WERI-Rb-1 (cell line): ENCODE data around the gene SLIRP.
"Not testable (repeated sequence)": the region's sequence is repeated elsewhere in the genome, so short reads cannot be mapped to it uniquely, and the experiment has no call there.

Experiments used
- DNase-seq: peaks from one replicate; pipeline ENCODE4 v3.0.0-alpha.2; 2020
- H3K27ac ChIP-seq: fragments of 250-450 bp; sonication (Bioruptor Pico); 2 replicates; pipeline ENCODE4 v1.5.1; 2020; ENCODE audit warnings: mild to moderate bottlenecking, moderate library complexity
- H3K27me3 ChIP-seq: fragments of 250-450 bp; sonication (Bioruptor Pico); 2 replicates; pipeline ENCODE4 v1.5.1; 2021; ENCODE audit warnings: mild to moderate bottlenecking, low read depth, moderate library complexity; ENCODE audit not compliant: insufficient read depth, severe bottlenecking
- H3K36me3 ChIP-seq: fragments of 250-450 bp; sonication (Bioruptor Pico); 2 replicates; pipeline ENCODE4 v1.5.1; 2020; ENCODE audit warnings: mild to moderate bottlenecking, moderate library complexity
- H3K4me3 ChIP-seq: 2 replicates; pipeline ENCODE4 v1.5.1; 2011; ENCODE audit warnings: low read depth, mild to moderate bottlenecking, control low read depth, low read length
- H3K9me3 ChIP-seq: fragments of 250-450 bp; sonication (Bioruptor Pico); 2 replicates; pipeline ENCODE4 v1.5.1; 2021; ENCODE audit warnings: mild to moderate bottlenecking, moderate library complexity; ENCODE audit not compliant: severe bottlenecking
- CTCF ChIP-seq: IDR thresholded peaks from 2 replicates; pipeline ENCODE4 v1.5.1; 2011; ENCODE audit warnings: low read depth, mild to moderate bottlenecking, control low read depth, inconsistent platforms, low read length

The SLIRP gene

DNA sequence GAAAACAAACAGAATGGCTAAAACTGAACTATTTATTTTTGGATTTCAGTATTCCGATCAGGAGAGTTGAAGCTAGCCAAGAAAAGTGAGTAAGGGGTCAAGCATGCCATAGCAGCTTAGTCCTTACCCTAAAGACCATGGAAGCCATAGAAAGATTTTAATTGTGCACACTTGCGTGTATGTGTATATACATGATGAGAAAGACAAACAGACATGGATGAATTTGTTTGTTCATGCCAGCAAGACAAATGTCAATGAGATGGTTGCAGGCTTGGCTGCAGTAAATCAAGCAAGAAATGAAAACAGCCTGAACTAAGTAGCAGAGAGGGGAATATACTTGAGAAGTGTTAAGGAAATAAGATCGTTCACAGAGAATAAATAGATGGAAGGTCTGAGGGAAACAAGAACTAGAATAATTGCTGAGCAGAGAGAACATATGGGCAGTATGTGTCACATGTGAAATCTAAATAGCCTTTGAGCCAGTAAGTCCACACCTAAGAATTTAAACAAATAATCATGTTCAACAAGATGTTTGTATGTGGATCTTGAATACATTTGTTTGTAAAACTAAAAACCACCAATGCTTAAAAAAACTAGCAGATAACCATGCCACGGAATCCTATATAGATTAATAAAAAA is 38.3 kb downstream of the SLIRP start:
- H3K36me3 ChIP-seq, result peaks cover 75% of the 10 kb centered on the region
- no peak for TF ChIP-seq CTCF
- no peak for DNase-seq
- no peaks in the 10 kb centered on the region for H3K27me3 ChIP-seq
- H3K4me3 ChIP-seq, result no peak overlapping the region
- no peaks in the 10 kb centered on the region for H3K9me3 ChIP-seq
- H3K27ac ChIP-seq, result no peak overlapping the region

DNA sequence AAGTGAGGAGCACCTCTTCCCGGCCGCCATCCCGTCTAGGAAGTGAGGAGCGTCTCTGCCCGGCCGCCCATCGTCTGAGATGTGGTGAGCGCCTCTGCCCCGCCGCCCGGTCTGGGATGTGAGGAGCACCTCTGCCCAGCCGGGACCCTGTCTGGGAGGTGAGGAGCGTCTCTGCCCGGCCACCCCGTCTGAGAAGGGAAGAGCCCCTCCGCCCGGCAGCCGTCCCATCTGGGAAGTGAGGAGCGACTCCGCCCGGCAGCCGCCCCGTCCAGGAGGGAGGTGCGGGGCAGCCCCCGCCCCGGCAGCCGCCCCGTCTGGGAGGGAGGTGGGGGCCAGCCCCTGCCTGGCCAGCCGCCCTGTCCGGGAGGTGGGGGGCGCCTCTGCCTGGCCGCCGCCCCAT is 39.5 kb downstream of the SLIRP start:
- not testable (repeated sequence) for H3K27ac ChIP-seq, H3K4me3 ChIP-seq, H3K27me3 ChIP-seq, H3K9me3 ChIP-seq, DNase-seq
- peaks cover 76% of the 10 kb centered on the region for H3K36me3 ChIP-seq

DNA sequence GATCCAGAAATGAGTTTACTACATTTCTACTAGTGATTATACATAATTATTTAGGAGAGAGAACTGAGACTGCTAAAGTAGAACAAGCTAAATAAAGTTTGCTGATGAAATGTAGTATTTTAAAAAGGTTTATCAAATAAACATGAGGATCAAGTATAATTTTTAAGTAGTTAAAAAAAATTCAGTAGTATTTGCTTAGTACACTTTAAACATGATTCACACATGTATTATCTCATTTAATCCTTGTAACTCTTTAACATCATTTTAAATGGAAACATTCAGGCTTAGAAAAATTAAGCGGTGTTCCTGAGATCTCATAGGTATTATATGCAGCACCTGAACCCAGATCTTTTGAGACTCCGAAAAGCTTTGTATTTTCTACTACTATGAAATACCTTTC is 44.4 kb downstream of the SLIRP start:
- H3K27me3 ChIP-seq, result no peaks in the 10 kb centered on the region
- TF ChIP-seq CTCF, result no peak

GRCh38 chr14:77752799-77753516 is 45.1 kb downstream of the SLIRP start:
- Histone ChIP-seq H3K9me3 (no peaks in the 10 kb centered on the region), H3K27ac (no peak overlapping the region), H3K27me3 (no peaks in the 10 kb centered on the region), H3K36me3 (peaks cover 80% of the 10 kb centered on the region), H3K4me3 (no peak overlapping the region)
- no peak for TF ChIP-seq CTCF
- no peak for DNase-seq

More for the DNA sequence above, 44.4 kb downstream of the SLIRP start:
- H3K4me3 ChIP-seq, result no peak overlapping the region
- H3K9me3 ChIP-seq, result no peaks in the 10 kb centered on the region
- peaks cover 83% of the 10 kb centered on the region for H3K36me3 ChIP-seq
- no peak overlapping the region for H3K27ac ChIP-seq
- DNase-seq, result no peak

DNA sequence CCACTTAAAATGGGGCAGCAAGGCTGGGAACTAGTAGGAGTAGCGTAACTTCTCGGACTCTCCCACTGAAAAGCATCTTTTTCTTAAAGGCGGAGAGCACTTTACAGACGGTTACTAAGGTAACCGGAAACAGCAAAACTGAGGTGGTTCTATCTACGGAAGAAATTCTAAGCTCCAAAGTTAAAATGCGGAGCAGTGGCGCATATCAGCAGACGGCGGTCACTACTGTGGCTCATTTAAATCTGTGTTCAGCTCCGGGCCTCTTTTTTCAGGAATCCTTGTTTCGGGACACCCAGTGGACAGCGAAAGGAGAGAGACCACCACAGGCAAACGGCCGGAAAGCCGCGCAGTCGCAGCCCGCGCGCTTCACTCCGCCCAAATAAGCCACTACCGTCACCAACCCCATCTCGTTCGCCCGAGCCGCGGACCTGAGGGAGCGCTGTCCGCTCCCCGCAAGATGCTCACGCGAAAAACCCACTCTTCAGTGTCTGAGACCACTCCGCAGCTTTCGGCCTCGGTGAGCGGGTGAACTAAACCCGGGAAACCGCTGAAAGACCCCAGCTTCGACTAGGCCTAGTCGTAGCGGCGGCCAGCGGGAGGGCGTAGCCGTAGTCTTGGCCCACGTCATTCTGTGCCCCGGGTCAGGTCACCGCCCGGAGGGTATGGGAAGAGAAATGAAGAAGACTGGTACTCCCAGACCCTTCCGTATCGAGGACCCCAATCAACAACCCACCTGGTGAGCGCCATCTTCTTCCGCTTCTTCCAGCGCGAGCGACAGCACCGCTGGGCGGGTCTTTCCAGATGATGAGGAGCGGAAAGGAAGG is 52.7 kb downstream of the SLIRP start, which contains the start of gene SNW1:
SNW1 (minus strand) TSS at position 776 of the 824 bp plus-strand sequence; CDS start at position 747, 29 bp downstream.
- Histone ChIP-seq H3K4me3 (peak within 1 kb of the TSS; percentile 89), H3K27ac (peak within 1 kb of the TSS; percentile 89), H3K27me3 (no peaks in the 10 kb centered on the region), H3K9me3 (no peaks in the 10 kb centered on the region), H3K36me3 (peaks cover 20% of the 10 kb centered on the region)
- peak; percentile 93 for DNase-seq
- TF ChIP-seq CTCF, result no peak
